KG1 (cell line): Measurements from ENCODE around the gene BCHE.

Experiments used
- DNase-seq: peaks from one replicate; lab custom pipeline; 2025; lab: John Stamatoyannopoulos, UW

Gene BCHE

GRCh38 chr3:165749821-165750220 lies 87.4 kb downstream of the BCHE start:
- DNase-seq: no peak

- DNase-seq: no peak
Observed at GRCh38 chr3:165749241-165749640, 88.0 kb downstream of the BCHE start.

GRCh38 chr3:165748094-165748493 lies 89.1 kb downstream of the BCHE start:
- no peak for DNase-seq

GRCh38 chr3:165746874-165747273 lies 90.3 kb downstream of the BCHE start:
- DNase-seq: no peak

GRCh38 chr3:165744025-165744424 lies 93.2 kb downstream of the BCHE start:
- no peak for DNase-seq

- no peak for DNase-seq
Observed at GRCh38 chr3:165742351-165742750, 94.9 kb downstream of the BCHE start.

GRCh38 chr3:165729756-165730155 lies 107.5 kb downstream of the BCHE start:
- DNase-seq: no peak

- no peak for DNase-seq
Observed at GRCh38 chr3:165728924-165729323, 108.3 kb downstream of the BCHE start.

- no peak for DNase-seq
Observed at GRCh38 chr3:165725296-165725695, 111.9 kb downstream of the BCHE start.
